ENCODE measurements around the gene KCNAB1. TPM values are rescaled to one million over a fixed set of nuclear protein-coding genes. Genes with fewer than 3 reads are reported as not detected.

KCNAB1 gene
- total and polyA plus RNA-seq, 2 experiments from 2014 or later = 0.06 to 0.70 TPM

GRCh38 chr3:156472150-156472549 is 351.8 kb downstream of the KCNAB1 start:
- Histone ChIP-seq H3K4me1 (ENCODE audit: low read depth) (no peaks in the 10 kb centered on the region), H3K4me3 (no peak overlapping the region), H3K36me3 (no peaks in the 10 kb centered on the region), H3K27me3 (no peaks in the 10 kb centered on the region), H3K27ac (no peak overlapping the region), H3K9me3 (ENCODE audit: low read depth) (no peaks in the 10 kb centered on the region)
- no peak for TF ChIP-seq CTCF (IDR thresholded peaks at IDR 0.05; ENCODE audit: low read depth, low read length)
- no peak for DNase-seq (ENCODE audit: low read depth in 1 of 2, low spot score in 1 of 2)

- no peak for TF ChIP-seq CTCF (IDR thresholded peaks at IDR 0.05; ENCODE audit: low read depth, low read length)
- no peak overlapping the region for H3K4me3 ChIP-seq
- H3K36me3 ChIP-seq = no peaks in the 10 kb centered on the region
- H3K9me3 ChIP-seq (ENCODE audit: low read depth) = no peaks in the 10 kb centered on the region
- H3K27ac ChIP-seq = no peak overlapping the region
- H3K27me3 ChIP-seq = no peaks in the 10 kb centered on the region
- no peaks in the 10 kb centered on the region for H3K4me1 ChIP-seq (ENCODE audit: low read depth)
- no peak for DNase-seq (ENCODE audit: low read depth in 1 of 2, low spot score in 1 of 2)
Measured at GRCh38 chr3:156472684-156473083, 352.3 kb downstream of the KCNAB1 start.

- TF ChIP-seq CTCF (IDR thresholded peaks at IDR 0.05; ENCODE audit: low read depth, low read length) = no peak
- Histone ChIP-seq H3K4me1 (ENCODE audit: low read depth) (no peaks in the 10 kb centered on the region), H3K9me3 (ENCODE audit: low read depth) (no peaks in the 10 kb centered on the region), H3K36me3 (no peaks in the 10 kb centered on the region), H3K27ac (no peak overlapping the region), H3K27me3 (no peaks in the 10 kb centered on the region), H3K4me3 (no peak overlapping the region)
- no peak for DNase-seq (ENCODE audit: low read depth in 1 of 2, low spot score in 1 of 2)
Measured at GRCh38 chr3:156473341-156473740, 353.0 kb downstream of the KCNAB1 start.

GRCh38 chr3:156474560-156475389 is 354.4 kb downstream of the KCNAB1 start:
- peak; percentile 46 for TF ChIP-seq CTCF (IDR thresholded peaks at IDR 0.05; ENCODE audit: low read depth, low read length)
- Histone ChIP-seq H3K9me3 (ENCODE audit: low read depth) (no peaks in the 10 kb centered on the region), H3K4me3 (peak overlapping the region; percentile 23), H3K36me3 (no peaks in the 10 kb centered on the region), H3K27ac (no peak overlapping the region), H3K27me3 (no peaks in the 10 kb centered on the region), H3K4me1 (ENCODE audit: low read depth) (no peaks in the 10 kb centered on the region)
- peak; percentile 35 to 55 for DNase-seq (ENCODE audit: low read depth in 1 of 2, low spot score in 1 of 2)

GRCh38 chr3:156477323-156477722 is 356.9 kb downstream of the KCNAB1 start:
- DNase-seq (ENCODE audit: low read depth in 1 of 2, low spot score in 1 of 2) = peak; percentile 23 to 33
- no peak overlapping the region for H3K27ac ChIP-seq
- no peaks in the 10 kb centered on the region for H3K9me3 ChIP-seq (ENCODE audit: low read depth)
- no peak for TF ChIP-seq CTCF (IDR thresholded peaks at IDR 0.05; ENCODE audit: low read depth, low read length)
- no peaks in the 10 kb centered on the region for H3K4me1 ChIP-seq (ENCODE audit: low read depth)
- no peaks in the 10 kb centered on the region for H3K27me3 ChIP-seq
- no peak overlapping the region for H3K4me3 ChIP-seq
- no peaks in the 10 kb centered on the region for H3K36me3 ChIP-seq
